HT1080 (cell line): Measurements from ENCODE around the gene ASB18. TPM values are rescaled to one million over a fixed set of nuclear protein-coding genes. Genes with fewer than 3 reads are reported as not detected.

ENCODE experiments used
- DNase-seq: peaks from one replicate; pipeline ENCODE4 v3.0.0-alpha.2; 2015; ENCODE audit warnings: low read depth
- total RNA-seq: library from RNA; depleted of rRNA; stranded (reverse); fragments of >200 nt; shearing (Covaris generic); gene quantifications from 2 replicates; pipeline ENCODE4 v1.2.3, GENCODE V29; 2014

The ASB18 gene
- total RNA-seq, 1 experiment from 2014 or later: not detected

GRCh38 chr2:236244256-236244655, 19.9 kb downstream of the ASB18 start:
- no peak for DNase-seq

GRCh38 chr2:236242057-236242495, 22.1 kb downstream of the ASB18 start:
- DNase-seq: no peak

GRCh38 chr2:236241181-236242056, 22.8 kb downstream of the ASB18 start:
- no peak for DNase-seq

- no peak for DNase-seq
Observed at GRCh38 chr2:236240228-236240990, 23.8 kb downstream of the ASB18 start.

- DNase-seq: no peak
Observed at GRCh38 chr2:236239276-236240065, 24.7 kb downstream of the ASB18 start.

- DNase-seq: no peak
Observed at GRCh38 chr2:236238751-236239150, 25.5 kb downstream of the ASB18 start.

GRCh38 chr2:236237468-236238190, 26.6 kb downstream of the ASB18 start:
- DNase-seq: no peak

- no peak for DNase-seq
Observed at GRCh38 chr2:236236559-236237452, 27.4 kb downstream of the ASB18 start.

GRCh38 chr2:236229186-236229585, 35.0 kb downstream of the ASB18 start:
- no peak for DNase-seq

GRCh38 chr2:236223675-236224074, 40.5 kb downstream of the ASB18 start:
- DNase-seq: no peak

GRCh38 chr2:236221798-236222197, 42.4 kb downstream of the ASB18 start:
- no peak for DNase-seq

GRCh38 chr2:236219411-236219810, 44.8 kb downstream of the ASB18 start:
- DNase-seq: no peak

GRCh38 chr2:236217926-236218325, 46.3 kb downstream of the ASB18 start:
- DNase-seq: no peak

GRCh38 chr2:236216711-236217110, 47.5 kb downstream of the ASB18 start:
- no peak for DNase-seq

GRCh38 chr2:236215761-236216333, 48.4 kb downstream of the ASB18 start:
- no peak for DNase-seq

GRCh38 chr2:236215196-236215595, 49.0 kb downstream of the ASB18 start:
- no peak for DNase-seq

- DNase-seq: no peak
Observed at GRCh38 chr2:236214376-236214995, 49.7 kb downstream of the ASB18 start.

GRCh38 chr2:236211296-236211695, 52.9 kb downstream of the ASB18 start:
- DNase-seq: no peak

GRCh38 chr2:236210536-236210935, 53.7 kb downstream of the ASB18 start:
- DNase-seq: no peak
